HCT116 (cell line): ENCODE data around the gene AVP. TPM values are rescaled to one million over a fixed set of nuclear protein-coding genes. Genes with fewer than 3 reads are reported as not detected.

Experiments
- ATAC-seq: fragments of 200-7000 bp; cut with Tn5 transposase; 2 replicates; pipeline ENCODE4 v1.9.1; 2020; ENCODE audit warnings: mild to moderate bottlenecking, moderate library complexity
- BruUV-seq: library from RNA; stranded (reverse); fragments of 400-500 nt; replicated peaks from 2 replicates; lab custom pipeline; 2021; lab: Mats Ljungman, UMichigan
- CTCF ChIA-PET: fragments of 300-600 bp; sonication (Branson Sonifier 250); formaldehyde crosslinking; loops from one replicate; lab custom pipeline; 2021; ENCODE audit warnings: antibody characterized with exemption; lab: Charles Lee
- POLR2A ChIA-PET: fragments of 300-600, 350-600 bp; sonication (Branson Sonifier 250); formaldehyde crosslinking; loops from one replicate; lab custom pipeline; 2021; ENCODE audit warnings: antibody characterized with exemption; lab: Charles Lee
- RAD21 ChIA-PET, 2 experiments: fragments of 300-600 bp; sonication (Branson Sonifier 250); formaldehyde crosslinking; loops; one replicate each; lab custom pipeline; 2023; ENCODE audit warnings: low total read pairs in 2 of 2; ENCODE audit not compliant: uncharacterized antibody in 2 of 2, unreplicated experiment in 2 of 2, low non-redundant PET in 1 of 2; lab: Charles Lee
- DNase-seq: peaks from one replicate; pipeline ENCODE4 v3.0.0-alpha.2; 2010; ENCODE audit warnings: low read depth, low spot score
- H2AFZ ChIP-seq: fragments of 200-600 bp; shearing (Covaris generic), sonication (generic); 2 replicates; pipeline ENCODE4 v1.6.1; 2017; ENCODE audit warnings: low read depth, mixed run types, mixed read lengths, antibody characterized with exemption, low read length; ENCODE audit not compliant: poor library complexity, severe bottlenecking
- H3K27ac ChIP-seq: 2 replicates; pipeline ENCODE4 v1.5.1; 2012; ENCODE audit warnings: low read depth, low read length
- H3K27me3 ChIP-seq: fragments of 200-600 bp; sonication (generic); 2 replicates; pipeline ENCODE4 v1.6.1; 2016; ENCODE audit warnings: mixed run types, low read length, mixed read lengths; ENCODE audit not compliant: insufficient read depth
- H3K36me3 ChIP-seq, 2 experiments: fragments of 200-500 bp in 1 of 2; fragments of 200-600 bp in 1 of 2; sonication (Bioruptor generic) in 1 of 2; sonication (generic) in 1 of 2; 2 replicates each; pipeline versions ENCODE4 v1.5.1 to v1.6.1; 2014 to 2016; ENCODE audit warnings: low read length in 2 of 2, inconsistent platforms in 1 of 2, mixed read lengths in 1 of 2, mixed run types in 1 of 2; ENCODE audit not compliant: insufficient read depth in 2 of 2, control insufficient read depth in 1 of 2
- H3K4me1 ChIP-seq, 2 experiments: fragments of 200-600 bp in 1 of 2; sonication (generic) in 1 of 2; 2 replicates each; pipeline versions ENCODE4 v1.5.1 to v1.6.1; 2012 to 2017; ENCODE audit warnings: low read length in 2 of 2, inconsistent platforms in 1 of 2, mild to moderate bottlenecking in 1 of 2, mixed read lengths in 1 of 2, mixed run types in 1 of 2, moderate library complexity in 1 of 2; ENCODE audit not compliant: insufficient read depth in 2 of 2, control insufficient read depth in 1 of 2
- H3K4me2 ChIP-seq: fragments of 200-600 bp; sonication (generic); 2 replicates; pipeline ENCODE4 v1.6.1; 2017; ENCODE audit warnings: mixed run types, low read length, mixed read lengths
- H3K4me3 ChIP-seq, 2 experiments: fragments of 200-600 bp in 1 of 2; sonication (generic) in 1 of 2; replicated peaks in 1 of 2; 2 replicates each; pipeline ENCODE4 v1.5.1; 2011 to 2016; ENCODE audit warnings: low read length in 2 of 2, control low read depth in 1 of 2, low read depth in 1 of 2, mild to moderate bottlenecking in 1 of 2, mixed read lengths in 1 of 2, mixed run types in 1 of 2
- H3K79me2 ChIP-seq: fragments of 200-600 bp; sonication (generic); 2 replicates; pipeline ENCODE4 v1.6.1; 2017; ENCODE audit warnings: mild to moderate bottlenecking, mixed run types, low read length, moderate library complexity, mixed read lengths; ENCODE audit not compliant: insufficient read depth
- H3K9ac ChIP-seq: fragments of 200-600 bp; sonication (generic); 2 replicates; pipeline ENCODE4 v1.6.1; 2016; ENCODE audit warnings: low read length, mixed read lengths
- H3K9me2 ChIP-seq: fragments of 200-600 bp; sonication (generic), shearing (Covaris generic); 2 replicates; pipeline ENCODE4 v1.6.1; 2017; ENCODE audit warnings: mixed run types, mild to moderate bottlenecking, moderate library complexity; ENCODE audit not compliant: insufficient read depth
- H3K9me3 ChIP-seq, 2 experiments: fragments of 200-500 bp in 1 of 2; fragments of 200-600 bp in 1 of 2; sonication (Bioruptor generic) in 1 of 2; sonication (generic) in 1 of 2; 2 replicates each; pipeline ENCODE4 v1.6.1; 2014 to 2017; ENCODE audit warnings: low read length in 2 of 2, mixed read lengths in 2 of 2, inconsistent platforms in 1 of 2, low read depth in 1 of 2, mild to moderate bottlenecking in 1 of 2, mixed run types in 1 of 2, moderate library complexity in 1 of 2; ENCODE audit not compliant: control insufficient read depth in 1 of 2, insufficient read depth in 1 of 2
- H4K20me1 ChIP-seq: fragments of 200-600 bp; sonication (generic), shearing (Covaris generic); 2 replicates; pipeline ENCODE4 v1.6.1; 2017; ENCODE audit warnings: mixed run types, mild to moderate bottlenecking, moderate library complexity; ENCODE audit not compliant: insufficient read depth
- ATF3 ChIP-seq: IDR thresholded peaks from 2 replicates; pipeline ENCODE4 v1.6.1; 2012
- CBX3 ChIP-seq: IDR thresholded peaks from 2 replicates; pipeline ENCODE4 v1.6.1; 2012; ENCODE audit warnings: low read depth
- CEBPB ChIP-seq: IDR thresholded peaks from 2 replicates; pipeline ENCODE4 v1.6.1; 2012; ENCODE audit warnings: low read depth
- CTCF ChIP-seq, 3 experiments: fragments of 200-600 bp in 1 of 3; sonication (generic) in 1 of 3; IDR thresholded peaks in 2 of 3; conservative IDR thresholded peaks in 1 of 3; 2 replicates each; pipeline ENCODE4 v1.5.1; 2012 to 2017; ENCODE audit warnings: low read depth in 2 of 3, low read length in 2 of 3, antibody characterized with exemption in 1 of 3, borderline replicate concordance in 1 of 3, control low read depth in 1 of 3, mild to moderate bottlenecking in 1 of 3, mixed read lengths in 1 of 3, mixed run types in 1 of 3, moderate library complexity in 1 of 3; ENCODE audit not compliant: insufficient read depth in 1 of 3
- EGR1 ChIP-seq: IDR thresholded peaks from 2 replicates; pipeline ENCODE4 v1.6.1; 2012; ENCODE audit warnings: low read depth
- ELF1 ChIP-seq: IDR thresholded peaks from 2 replicates; pipeline ENCODE4 v1.6.1; 2012; ENCODE audit warnings: low read depth, borderline replicate concordance
- EZH2phosphoT487 ChIP-seq: fragments of 200-600 bp; IDR thresholded peaks from 2 replicates; pipeline ENCODE4 v1.6.1; 2018; ENCODE audit warnings: antibody characterized with exemption, borderline replicate concordance
- JUND ChIP-seq: IDR thresholded peaks from 2 replicates; pipeline ENCODE4 v1.6.1; 2012
- MAX ChIP-seq: IDR thresholded peaks from 2 replicates; pipeline ENCODE4 v1.6.1; 2012
- POLR2A ChIP-seq: IDR thresholded peaks from 2 replicates; pipeline ENCODE4 v1.7.0; 2011; ENCODE audit warnings: borderline replicate concordance; ENCODE audit not compliant: insufficient read depth, insufficient read length; ENCODE audit errors: extremely low read depth
- POLR2AphosphoS5 ChIP-seq: IDR thresholded peaks from 2 replicates; pipeline ENCODE4 v1.6.1; 2011; ENCODE audit warnings: mild to moderate bottlenecking, low read depth, low read length, moderate library complexity
- RAD21 ChIP-seq: IDR thresholded peaks from 2 replicates; pipeline ENCODE4 v1.6.1; 2012; ENCODE audit warnings: low read depth, mild to moderate bottlenecking
- REST ChIP-seq: IDR thresholded peaks from 2 replicates; pipeline ENCODE4 v1.6.1; 2012; ENCODE audit warnings: low read depth
- SIN3A ChIP-seq: IDR thresholded peaks from 2 replicates; pipeline ENCODE4 v1.6.1; 2012; ENCODE audit warnings: low read depth
- SP1 ChIP-seq: IDR thresholded peaks from 2 replicates; pipeline ENCODE4 v1.6.1; 2012; ENCODE audit warnings: low read depth
- SRF ChIP-seq: IDR thresholded peaks from 2 replicates; pipeline ENCODE4 v1.6.1; 2012; ENCODE audit warnings: low read depth
- TCF7L2 ChIP-seq: IDR thresholded peaks from 2 replicates; pipeline ENCODE4 v1.7.0; 2011; ENCODE audit warnings: borderline replicate concordance, inconsistent platforms; ENCODE audit not compliant: insufficient read depth, insufficient read length; ENCODE audit errors: extremely low read depth
- YY1 ChIP-seq: IDR thresholded peaks from 2 replicates; pipeline ENCODE4 v1.6.1; 2011; ENCODE audit warnings: low read length, low read depth, moderate library complexity, mild to moderate bottlenecking; ENCODE audit not compliant: insufficient replicate concordance; ENCODE audit errors: extremely low read depth
- ZFX ChIP-seq: fragments of 450-650 bp; IDR thresholded peaks from 2 replicates; pipeline ENCODE4 v1.6.1; 2017
- intact Hi-C: fragments of 100-400 bp; cut with micrococcal nuclease; formaldehyde crosslinking; loops from 2 replicates; pipeline ENCODE4 v1.10.0; 2022
- total RNA-seq: library from RNA; stranded (reverse); gene quantifications from one replicate; pipeline ENCODE4 v1.2.1, GENCODE V29; 2021; ENCODE audit not compliant: unreplicated experiment

Gene AVP
- total RNA-seq, 1 experiment from 2014 or later: not detected

- intact Hi-C loops: no loop called here
- ATAC-seq: no peak
- no peaks in the 10 kb centered on the region for H3K79me2 ChIP-seq
- H3K9me2 ChIP-seq: no peaks in the 10 kb centered on the region
- no peak overlapping the region for H3K4me3 ChIP-seq
- RAD21 ChIA-PET: no interaction called here
- no peak overlapping the region for H3K4me2 ChIP-seq
- no peak overlapping the region for H3K27ac ChIP-seq
- peaks cover 16 to 25% of the 10 kb centered on the region in 2 experiments; a peak in 3 of 4 replicates for H3K4me1 ChIP-seq
- H2AFZ ChIP-seq: no peak overlapping the region
- POLR2A ChIA-PET: no interaction called here
- TF ChIP-seq EGR1: no peak
- no peak for TF ChIP-seq CEBPB
- TF ChIP-seq SRF: no peak
- TF ChIP-seq ATF3: no peak
- TF ChIP-seq SP1: no peak
- no peak for TF ChIP-seq CBX3
- no peak for TF ChIP-seq REST
- no peak for TF ChIP-seq ELF1
- TF ChIP-seq SIN3A: no peak
- TF ChIP-seq POLR2A: no peak
- no peak for TF ChIP-seq CTCF (IDR thresholded peaks at IDR 0.05 in 2 of 3, conservative IDR thresholded peaks at IDR 0.05 in 1 of 3; ENCODE audit: borderline replicate concordance in 1 of 3, insufficient read depth in 1 of 3, low read depth in 2 of 3, low read length in 2 of 3)
- no peak for TF ChIP-seq JUND
- no peak for TF ChIP-seq POLR2AphosphoS5
- TF ChIP-seq YY1: no peak
- TF ChIP-seq MAX: no peak
- TF ChIP-seq ZFX: no peak
- no peak for TF ChIP-seq EZH2phosphoT487
- TF ChIP-seq RAD21: no peak
- no peak for TF ChIP-seq TCF7L2
- H3K36me3 ChIP-seq: no peaks in the 10 kb centered on the region
- H3K27me3 ChIP-seq: no peaks in the 10 kb centered on the region
- no peak overlapping the region for H3K9ac ChIP-seq
- no peak for DNase-seq
- BruUV-seq: no TSS peak
- CTCF ChIA-PET: no interaction called here
- no peaks in the 10 kb centered on the region for H3K9me3 ChIP-seq
- H4K20me1 ChIP-seq: no peaks in the 10 kb centered on the region
These were observed 13.8 kb downstream of the AVP start for GRCh38 chr20:3070725-3071124.
